Adrenal gland (tissue), 12 donors: ENCODE results near the gene ZFR2. TPM values are rescaled to one million over a fixed set of nuclear protein-coding genes. Genes with fewer than 3 reads are reported as not detected.
"Not testable (repeated sequence)": the region's sequence is repeated elsewhere in the genome, so short reads cannot be mapped to it uniquely, and the experiment has no call there.

Experiments
- DNase-seq, 7 donors: peaks; one replicate each; pipeline ENCODE4 v3.0.0-alpha.2; 2019 to 2020
- H3K27ac ChIP-seq, 5 donors: fragments of 200-600 bp; sonication (generic) in 4 of 5; 1 replicate in 3 of 5; 2 replicates in 2 of 5; pipeline versions ENCODE4 v1.5.1 to v1.8.0; 2016 to 2020; ENCODE audit warnings: mild to moderate bottlenecking in 1 of 5
- H3K27me3 ChIP-seq: fragments of 200-600 bp; 2 replicates; pipeline ENCODE4 v1.8.0; 2021
- H3K36me3 ChIP-seq, 2 donors: fragments of 200-600 bp; replicated peaks in 1 of 2; 1 replicate in 1 of 2; 2 replicates in 1 of 2; pipeline versions ENCODE4 v1.5.1 to v1.8.0; 2018 to 2022
- H3K4me1 ChIP-seq, 2 donors: fragments of 200-600 bp; replicated peaks in 1 of 2; 1 replicate in 1 of 2; 2 replicates in 1 of 2; pipeline versions ENCODE4 v1.5.1 to v1.8.0; 2018 to 2021
- H3K4me3 ChIP-seq, 4 donors: fragments of 200-600 bp; sonication (generic) in 3 of 4; one replicate each; pipeline ENCODE4 v1.5.1; 2016 to 2018
- H3K9me3 ChIP-seq, 3 donors: fragments of 200-600 bp; sonication (generic) in 1 of 3; replicated peaks in 1 of 3; 1 replicate in 2 of 3; 2 replicates in 1 of 3; pipeline versions ENCODE4 v1.5.1 to v1.8.0; 2016 to 2021
- CTCF ChIP-seq, 6 experiments: fragments of 450-650 bp in 4 of 6; fragments of 200-600 bp in 2 of 6; sonication (generic) in 1 of 6; IDR thresholded peaks; 1 replicate in 5 of 6; 2 replicates in 1 of 6; pipeline versions ENCODE4 v1.5.1 to v1.8.0; 2016 to 2021; ENCODE audit warnings: antibody characterized with exemption in 6 of 6, mild to moderate bottlenecking in 2 of 6, moderate library complexity in 1 of 6
- POLR2A ChIP-seq, 2 donors: fragments of 450-650 bp; IDR thresholded peaks; one replicate each; pipeline ENCODE4 v1.6.1; 2017; ENCODE audit warnings: antibody characterized with exemption in 2 of 2, mild to moderate bottlenecking in 2 of 2, moderate library complexity in 1 of 2
- WGBS, 4 donors: extraction: QIAGEN DNeasy Blood & Tissue Kit in 2 of 4; methylation state at CpG; one replicate each; pipeline versions ENCODE4 v1.1.5 to v1.1.7; 2013 to 2017; 5-methylcytosine and 5-hydroxymethylcytosine counted together
- intact Hi-C, 2 donors: fragments of 100-400 bp; cut with DNase I; formaldehyde crosslinking; loops; one replicate each; pipeline versions ENCODE4 v1.14.1 to v1.15.0; 2022 to 2023
- polyA plus RNA-seq, 3 donors: library from polyadenylated mRNA; stranded (reverse); fragments of 200-250 nt in 2 of 3; fragments of 350-450 nt in 1 of 3; fragmentation: Illumina TruSeq in 1 of 3; extraction: RNeasy Lipid Tissue Mini Kit (QIAGEN cat#74804) in 1 of 3; gene quantifications; one replicate each; pipeline ENCODE4 v1.2.3, GENCODE V29; 2013 to 2014
- total RNA-seq, 9 donors: library from RNA; depleted of rRNA in 4 of 9; stranded (reverse); fragments of >200 nt in 4 of 9; fragments of 120-200 nt in 1 of 9; fragmentation: NEBNext Ultra II Directional in 1 of 9; extraction: Animal tissue kit (Norgen Biotek cat#: 25700) in 1 of 9; gene quantifications; one replicate each; pipeline versions ENCODE4 v1.1.0 to v1.2.4, GENCODE V29; 2013 to 2023
- donor health status: healthy with polysubstance abuse.
- donor health status: Bipolar disorder and iron deficiency.
- donor health status: DM: yes; HTN: yes; CAD: no.
- donor health status: DM: no; HTN: no; CAD: no.
- donor health status: DM: no; HTN: no; CAD: no.
- donor health status: DM: yes; HTN: yes; CAD: no.

ZFR2 gene
- total and polyA plus RNA-seq, 12 donors = 0.19 to 13.2 (median 1.7) TPM; not detected in 3

DNA sequence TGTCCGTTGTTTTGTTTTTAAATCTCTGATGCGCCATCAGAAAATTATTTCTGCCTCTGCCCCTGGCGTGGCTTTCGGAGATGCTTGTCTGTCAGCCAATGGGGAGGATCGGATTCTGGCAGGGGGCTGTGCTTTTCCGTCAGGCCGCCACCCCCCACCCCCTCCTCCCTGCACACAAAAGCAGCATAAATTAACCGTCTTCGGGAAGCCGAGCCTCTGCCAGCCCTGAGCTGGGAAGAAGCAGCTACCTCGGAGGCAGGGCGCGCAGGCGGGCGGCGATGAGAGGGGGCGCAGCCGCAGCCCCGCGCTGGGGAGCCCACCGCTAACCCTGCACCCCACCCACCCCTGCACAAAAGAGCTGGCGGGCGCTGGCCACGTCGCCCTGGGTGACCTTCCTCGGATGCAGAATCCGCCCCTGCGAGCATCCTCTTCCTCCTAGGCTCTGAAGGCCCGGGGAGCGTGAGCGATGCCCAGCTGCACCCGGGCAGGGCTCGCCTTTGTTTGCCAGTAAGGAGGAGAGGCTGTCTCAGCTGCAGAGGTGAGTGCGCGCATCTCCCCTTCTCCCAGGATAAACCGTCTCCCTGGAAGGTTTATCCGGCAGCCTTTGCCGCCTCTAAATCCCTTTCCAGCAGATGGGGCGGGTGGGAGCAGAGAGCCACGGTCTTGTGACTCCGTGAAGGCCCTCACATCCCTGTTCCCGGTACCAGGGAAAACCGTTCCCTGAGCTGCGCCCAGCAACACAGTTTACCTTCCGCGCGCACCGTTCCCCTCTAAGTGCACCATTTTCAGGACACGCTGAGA lies 11.8 kb upstream of the ZFR2 start, which contains the start of gene ATCAY:
TSS of gene ATCAY (plus strand) at position 215 of the 801 bp plus-strand sequence. CDS start 5,083 bp downstream, outside the sequence.
- intact Hi-C loops = no loop called here
- DNase-seq = peak in 1 of 7 donors; percentile 84
- Histone ChIP-seq H3K27me3 (peaks cover 27% of the 10 kb centered on the region), H3K4me1 (no peaks in the 10 kb centered on the region), H3K36me3 (no peaks in the 10 kb centered on the region), H3K9me3 (no peaks in the 10 kb centered on the region), H3K4me3 (no peak within 1 kb of the TSS), H3K27ac (peak within 1 kb of the TSS in 1 of 5 donors; percentile 56)
- no peak for TF ChIP-seq CTCF (IDR thresholded peaks at IDR 0.05)
- no peak for TF ChIP-seq POLR2A (IDR thresholded peaks at IDR 0.05)
- 2 to 4% (median 3%) methylated on average over 19 to 49 of the region's 49 CpGs for WGBS, 4 donors

DNA sequence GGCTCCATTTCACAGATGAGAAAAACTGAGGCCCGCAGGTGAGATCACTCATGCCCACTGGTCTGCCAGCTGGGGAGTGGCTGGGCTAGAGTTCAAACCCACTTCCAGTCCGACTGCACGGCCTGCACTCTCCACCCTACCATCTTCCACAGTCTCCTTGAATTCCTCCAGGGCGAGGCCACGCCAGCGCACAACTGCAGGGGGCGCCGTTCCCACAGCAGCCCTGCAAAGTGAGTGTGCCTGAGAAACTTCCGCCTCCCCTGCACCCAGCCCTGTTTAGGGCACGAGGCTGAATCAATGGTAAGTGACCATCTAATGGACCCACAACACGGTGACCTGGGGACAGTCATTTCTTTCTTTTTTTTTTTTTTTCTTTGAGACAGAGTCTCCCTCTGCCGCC lies 10.8 kb upstream of the ZFR2 start:
- no peak overlapping the region for H3K27ac ChIP-seq
- H3K36me3 ChIP-seq = no peaks in the 10 kb centered on the region
- intact Hi-C loops = no loop called here
- H3K4me3 ChIP-seq = no peak overlapping the region
- H3K4me1 ChIP-seq = no peaks in the 10 kb centered on the region
- H3K27me3 ChIP-seq = peaks cover 27% of the 10 kb centered on the region
- TF ChIP-seq POLR2A (IDR thresholded peaks at IDR 0.05) = no peak
- TF ChIP-seq CTCF (IDR thresholded peaks at IDR 0.05) = no peak
- DNase-seq = no peak
- 52 to 67% (median 59%) methylated on average over 10 to 12 of the region's 12 CpGs for WGBS, 4 donors
- no peaks in the 10 kb centered on the region for H3K9me3 ChIP-seq

- 66 to 81% (median 78%) methylated on average over 11 to 13 of the region's 13 CpGs for WGBS, 4 donors
Measured at GRCh38 chr19:3874695-3875094, 5.9 kb upstream of the ZFR2 start.

DNA sequence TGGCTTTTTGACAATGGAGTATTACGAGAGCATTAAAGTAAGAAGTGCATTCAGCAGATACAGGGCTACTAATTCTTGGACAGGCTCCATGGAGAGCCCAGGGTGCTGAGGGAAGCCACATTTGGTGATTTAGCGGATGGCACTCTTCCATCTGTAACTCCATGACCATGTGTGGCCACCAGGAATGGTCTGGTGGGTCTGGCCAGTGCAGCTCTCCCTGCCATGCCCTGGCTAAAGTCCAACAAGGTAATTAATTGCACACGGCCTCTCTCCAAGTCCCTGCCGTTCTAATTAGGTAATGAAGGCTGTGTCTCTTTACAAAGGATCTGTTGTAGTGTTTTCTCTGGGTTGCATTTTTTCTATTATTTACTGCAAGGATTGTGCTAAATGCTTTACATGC lies 4.3 kb upstream of the ZFR2 start:
- TF ChIP-seq POLR2A (IDR thresholded peaks at IDR 0.05) (no peak), CTCF (IDR thresholded peaks at IDR 0.05) (no peak)
- Histone ChIP-seq H3K27ac (no peak overlapping the region), H3K4me3 (no peak overlapping the region), H3K4me1 (no peaks in the 10 kb centered on the region), H3K9me3 (no peaks in the 10 kb centered on the region), H3K36me3 (no peaks in the 10 kb centered on the region), H3K27me3 (peaks cover 23% of the 10 kb centered on the region)
- no peak for DNase-seq
- intact Hi-C loops = no loop called here
- WGBS, 4 donors = 54 to 61% (median 58%) methylated on average over 4 of the region's 4 CpGs

More at GRCh38 chr19:3874695-3875094, 5.9 kb upstream of the ZFR2 start:
- intact Hi-C loops, H3K4me1 ChIP-seq, H3K27ac ChIP-seq, H3K9me3 ChIP-seq, H3K4me3 ChIP-seq, H3K36me3 ChIP-seq, DNase-seq: not testable (repeated sequence)
- peaks cover 13% of the 10 kb centered on the region for H3K27me3 ChIP-seq
